ENCODE results near the gene TRAF7. TPM values are rescaled to one million over a fixed set of nuclear protein-coding genes. Genes with fewer than 3 reads are reported as not detected.

TRAF7 gene
- polyA plus RNA-seq, 1 donor, result 63.3 TPM

DNA sequence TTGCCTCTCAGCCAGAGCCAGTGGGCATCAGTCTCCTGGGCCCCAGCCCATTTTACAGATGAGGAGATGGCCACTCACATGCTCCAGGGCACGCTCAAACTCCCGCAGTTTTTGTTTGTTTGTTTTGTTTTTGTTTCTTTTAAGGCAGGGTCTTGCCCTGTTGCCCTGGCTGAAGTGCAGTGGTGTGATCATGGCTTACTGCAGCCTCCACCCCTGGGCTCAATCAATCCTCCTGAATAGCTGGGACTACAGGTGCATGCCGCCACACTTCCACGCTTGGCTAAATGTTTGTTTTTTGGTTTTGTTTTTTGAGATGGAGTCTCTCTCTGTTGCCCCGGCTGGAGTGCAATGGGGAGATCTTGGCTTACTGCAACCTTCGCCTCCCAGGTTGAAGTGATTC lies 71.3 kb downstream of the TRAF7 start:
- no CpG with 5 or more reads among the region's 6 CpGs for WGBS (ENCODE audit: insufficient coverage, low lambda C conversion rate)

More for the DNA sequence above, 71.3 kb downstream of the TRAF7 start:
- DNase-seq, result no peak
- H3K27me3 ChIP-seq (ENCODE audit: control insufficient read depth, insufficient read depth, low read length), result no peaks in the 10 kb centered on the region
- no peak overlapping the region for H3K27ac ChIP-seq (ENCODE audit: low read length)
- peaks cover 48% of the 10 kb centered on the region for H3K36me3 ChIP-seq (ENCODE audit: control insufficient read depth, insufficient read depth, low read length)
- H3K9me3 ChIP-seq (ENCODE audit: control insufficient read depth, low read depth, low read length), result peaks cover 4% of the 10 kb centered on the region
- H3K4me1 ChIP-seq (ENCODE audit: control insufficient read depth, insufficient read depth, low read length), result peaks cover 12% of the 10 kb centered on the region
- H3K4me3 ChIP-seq (ENCODE audit: low read length), result no peak overlapping the region

Other genes with a start within 250 kb of the TRAF7 start
- gene HS3ST6, start 237.4 kb upstream of the TRAF7 start, polyA plus RNA-seq, result 0.04 TPM
- gene MSRB1, start 212.6 kb upstream of the TRAF7 start, polyA plus RNA-seq, result 38.8 TPM
- 0.22 TPM for gene RPL3L, start 201.1 kb upstream of the TRAF7 start, polyA plus RNA-seq
- gene NDUFB10, start 196.2 kb upstream of the TRAF7 start, polyA plus RNA-seq, result 128 TPM
- 3,022 TPM for gene RPS2, start 191.0 kb upstream of the TRAF7 start, polyA plus RNA-seq
- 0.09 TPM for gene RNF151, start 188.9 kb upstream of the TRAF7 start, polyA plus RNA-seq
- 32.9 TPM for gene TBL3, start 183.7 kb upstream of the TRAF7 start, polyA plus RNA-seq
- gene NOXO1, start 174.3 kb upstream of the TRAF7 start, polyA plus RNA-seq, result 2.8 TPM
- 48.5 TPM for gene GFER, start 171.6 kb upstream of the TRAF7 start, polyA plus RNA-seq
- gene SYNGR3, start 165.8 kb upstream of the TRAF7 start, polyA plus RNA-seq, result 4.2 TPM
- gene ZNF598, start 146.0 kb upstream of the TRAF7 start, polyA plus RNA-seq, result 28.9 TPM
- 4.4 TPM for gene NPW, start 136.0 kb upstream of the TRAF7 start, polyA plus RNA-seq
- gene NHERF2, start 128.9 kb upstream of the TRAF7 start, polyA plus RNA-seq, result 32.3 TPM
- 15.6 TPM for gene NTHL1, start 107.9 kb upstream of the TRAF7 start, polyA plus RNA-seq
- 85.9 TPM for gene TSC2, start 107.8 kb upstream of the TRAF7 start, polyA plus RNA-seq
- gene PKD1, start 19.9 kb upstream of the TRAF7 start, polyA plus RNA-seq, result 58.4 TPM
- gene RAB26, start 7.2 kb upstream of the TRAF7 start, polyA plus RNA-seq, result 19.1 TPM
- gene CASKIN1, start 40.8 kb downstream of the TRAF7 start, polyA plus RNA-seq, result 0.96 TPM
- gene MLST8, start 49.7 kb downstream of the TRAF7 start, polyA plus RNA-seq, result 40.0 TPM
- 10.5 TPM for gene BRICD5, start 55.1 kb downstream of the TRAF7 start, polyA plus RNA-seq
- gene PGP, start 59.1 kb downstream of the TRAF7 start, polyA plus RNA-seq, result 11.7 TPM
- 18.4 TPM for gene E4F1, start 67.8 kb downstream of the TRAF7 start, polyA plus RNA-seq
- 0.91 TPM for gene DNASE1L2, start 80.7 kb downstream of the TRAF7 start, polyA plus RNA-seq
- gene ECI1, start 95.8 kb downstream of the TRAF7 start, polyA plus RNA-seq, result 81.6 TPM
- gene RNPS1, start 112.3 kb downstream of the TRAF7 start, polyA plus RNA-seq, result 172 TPM
- gene ABCA3, start 184.9 kb downstream of the TRAF7 start, polyA plus RNA-seq, result 4.7 TPM

Measured in large intestine (tissue), 3 donors.